GM21528 (cell line): ENCODE measurements around the gene SLC12A8.

Experiments
- ATAC-seq: cut with Tn5 transposase; IDR thresholded peaks from one replicate; pipeline ENCODE4 v1.9.1; 2021; ENCODE audit warnings: mild to moderate bottlenecking, moderate library complexity; ENCODE audit not compliant: unreplicated experiment, low FRiP score

Gene SLC12A8

GRCh38 chr3:125187599-125187910, 25.0 kb downstream of the SLC12A8 start:
- ATAC-seq: no peak

GRCh38 chr3:125186800-125187598, 25.5 kb downstream of the SLC12A8 start:
- no peak for ATAC-seq

GRCh38 chr3:125186261-125186787, 26.2 kb downstream of the SLC12A8 start:
- ATAC-seq: peak; percentile 76

GRCh38 chr3:125185805-125186204, 26.7 kb downstream of the SLC12A8 start:
- peak; percentile 7 for ATAC-seq

- no peak for ATAC-seq
These were observed 32.7 kb downstream of the SLC12A8 start for GRCh38 chr3:125179884-125180240.

GRCh38 chr3:125179143-125179883, 33.2 kb downstream of the SLC12A8 start:
- ATAC-seq: no peak

- ATAC-seq: no peak
These were observed 34.8 kb downstream of the SLC12A8 start for GRCh38 chr3:125177746-125178145.

GRCh38 chr3:125175295-125176078, 37.1 kb downstream of the SLC12A8 start:
- no peak for ATAC-seq

- ATAC-seq: no peak
These were observed 40.2 kb downstream of the SLC12A8 start for GRCh38 chr3:125172346-125172745.

- no peak for ATAC-seq
These were observed 43.7 kb downstream of the SLC12A8 start for GRCh38 chr3:125168711-125169393.

- no peak for ATAC-seq
These were observed 45.9 kb downstream of the SLC12A8 start for GRCh38 chr3:125166599-125167136.

- no peak for ATAC-seq
These were observed 46.5 kb downstream of the SLC12A8 start for GRCh38 chr3:125165948-125166553.

- ATAC-seq: no peak
These were observed 47.2 kb downstream of the SLC12A8 start for GRCh38 chr3:125165189-125165947.

GRCh38 chr3:125163739-125164601, 48.6 kb downstream of the SLC12A8 start:
- ATAC-seq: no peak

- no peak for ATAC-seq
These were observed 50.8 kb downstream of the SLC12A8 start for GRCh38 chr3:125161607-125162219.

GRCh38 chr3:125160606-125161371, 51.8 kb downstream of the SLC12A8 start:
- no peak for ATAC-seq

GRCh38 chr3:125157183-125157582, 55.4 kb downstream of the SLC12A8 start:
- ATAC-seq: no peak
